HEK293T (cell line): ENCODE results near the gene NCOA6.

Experiments used
- CTCF ChIA-PET: fragments of 350-600 bp; formaldehyde crosslinking; extraction: SDS; loops from one replicate; lab custom pipeline; 2021; ENCODE audit warnings: antibody characterized with exemption, inconsistent platforms; lab: Yijun Ruan, JAX
- POLR2A ChIA-PET: fragments of 350-600 bp; formaldehyde crosslinking; extraction: SDS; loops from one replicate; lab custom pipeline; 2020; ENCODE audit warnings: antibody characterized with exemption, inconsistent platforms; lab: Yijun Ruan, JAX
- DNase-seq: peaks from one replicate; pipeline ENCODE4 v3.0.0; 2012; ENCODE audit warnings: mixed read lengths; ENCODE audit errors: extremely low spot score
- ARNT ChIP-seq: fragments of 450-650 bp; IDR thresholded peaks from 2 replicates; pipeline ENCODE4 v1.6.1; 2017; ENCODE audit warnings: mild to moderate bottlenecking
- BHLHE40 ChIP-seq: fragments of 450-650 bp; IDR thresholded peaks from 2 replicates; pipeline ENCODE4 v1.6.1; 2016; ENCODE audit warnings: mild to moderate bottlenecking, moderate library complexity, borderline replicate concordance
- CTBP1 ChIP-seq: fragments of 450-650 bp; IDR thresholded peaks from 2 replicates; pipeline ENCODE4 v1.6.1; 2016; ENCODE audit warnings: borderline replicate concordance
- ELF4 ChIP-seq: fragments of 450-650 bp; IDR thresholded peaks from 2 replicates; pipeline ENCODE4 v1.6.1; 2017; ENCODE audit warnings: antibody characterized with exemption
- FOXA1 ChIP-seq: fragments of 450-650 bp; IDR thresholded peaks from 2 replicates; pipeline ENCODE4 v1.6.1; 2016; ENCODE audit warnings: mild to moderate bottlenecking
- FOXK2 ChIP-seq: fragments of 450-650 bp; IDR thresholded peaks from 2 replicates; pipeline ENCODE4 v1.6.1; 2016; ENCODE audit warnings: mild to moderate bottlenecking
- FOXM1 ChIP-seq: fragments of 450-650 bp; IDR thresholded peaks from 2 replicates; pipeline ENCODE4 v1.6.1; 2017; ENCODE audit warnings: mild to moderate bottlenecking, borderline replicate concordance
- HDGF ChIP-seq: fragments of 450-650 bp; IDR thresholded peaks from 2 replicates; pipeline ENCODE4 v1.6.1; 2017; ENCODE audit warnings: antibody characterized with exemption, borderline replicate concordance
- L3MBTL2 ChIP-seq: fragments of 450-650 bp; conservative IDR thresholded peaks from 2 replicates; pipeline ENCODE4 v1.6.1; 2016; ENCODE audit warnings: mild to moderate bottlenecking
- LEF1 ChIP-seq: fragments of 450-650 bp; IDR thresholded peaks from 2 replicates; pipeline ENCODE4 v1.6.1; 2017; ENCODE audit warnings: mild to moderate bottlenecking, borderline replicate concordance
- NFRKB ChIP-seq: fragments of 450-650 bp; IDR thresholded peaks from 2 replicates; pipeline ENCODE4 v1.6.1; 2016; ENCODE audit warnings: mild to moderate bottlenecking, moderate library complexity
- SP1 ChIP-seq: fragments of 450-650 bp; IDR thresholded peaks from 2 replicates; pipeline ENCODE4 v1.6.1; 2017
- SUZ12 ChIP-seq: fragments of 450-650 bp; IDR thresholded peaks from 2 replicates; pipeline ENCODE4 v1.6.1; 2016; ENCODE audit warnings: mild to moderate bottlenecking
- TARDBP ChIP-seq: fragments of 450-650 bp; IDR thresholded peaks from 2 replicates; pipeline ENCODE4 v1.6.1; 2016
- ZNF384 ChIP-seq: fragments of 450-650 bp; IDR thresholded peaks from 2 replicates; pipeline ENCODE4 v1.6.1; 2016
- TF ChIP-seq, protein P1 (sequence below): fragments of 450-650 bp; IDR thresholded peaks from 2 replicates; pipeline ENCODE4 v1.6.1; 2016

Gene NCOA6

DNA sequence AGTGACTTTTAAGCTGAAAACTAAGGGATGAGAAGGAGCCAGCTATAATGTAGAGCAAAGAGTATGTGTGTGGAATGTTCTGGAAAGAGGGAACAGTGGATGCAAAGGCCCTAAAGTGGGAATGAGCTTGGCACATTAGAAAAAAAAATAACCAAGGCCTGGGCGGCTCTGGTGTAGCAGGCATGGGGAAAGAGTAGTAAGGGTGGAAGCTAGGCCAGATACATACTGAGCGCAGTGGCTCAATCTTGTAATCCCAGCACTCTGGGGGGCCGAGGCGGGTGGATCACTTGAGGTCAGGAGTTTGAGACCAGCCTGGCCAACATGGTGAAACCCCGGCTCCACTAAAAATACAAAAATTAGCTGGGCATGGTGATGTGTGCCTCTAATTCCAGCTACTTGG, 38.8 kb upstream of the NCOA6 start:
- no peak for DNase-seq
- TF ChIP-seq FOXM1 (no peak), FOXA1 (no peak), CTBP1 (no peak), ARNT (no peak), TARDBP (no peak), FOXK2 (no peak), ZNF384 (no peak), SP1 (no peak), BHLHE40 (no peak), LEF1 (no peak), ELF4 (no peak)
- TF ChIP-seq, protein P1, sequence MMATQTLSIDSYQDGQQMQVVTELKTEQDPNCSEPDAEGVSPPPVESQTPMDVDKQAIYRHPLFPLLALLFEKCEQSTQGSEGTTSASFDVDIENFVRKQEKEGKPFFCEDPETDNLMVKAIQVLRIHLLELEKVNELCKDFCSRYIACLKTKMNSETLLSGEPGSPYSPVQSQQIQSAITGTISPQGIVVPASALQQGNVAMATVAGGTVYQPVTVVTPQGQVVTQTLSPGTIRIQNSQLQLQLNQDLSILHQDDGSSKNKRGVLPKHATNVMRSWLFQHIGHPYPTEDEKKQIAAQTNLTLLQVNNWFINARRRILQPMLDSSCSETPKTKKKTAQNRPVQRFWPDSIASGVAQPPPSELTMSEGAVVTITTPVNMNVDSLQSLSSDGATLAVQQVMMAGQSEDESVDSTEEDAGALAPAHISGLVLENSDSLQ = no peak
- CTCF ChIA-PET = no interaction called here
- POLR2A ChIA-PET = no interaction called here

DNA sequence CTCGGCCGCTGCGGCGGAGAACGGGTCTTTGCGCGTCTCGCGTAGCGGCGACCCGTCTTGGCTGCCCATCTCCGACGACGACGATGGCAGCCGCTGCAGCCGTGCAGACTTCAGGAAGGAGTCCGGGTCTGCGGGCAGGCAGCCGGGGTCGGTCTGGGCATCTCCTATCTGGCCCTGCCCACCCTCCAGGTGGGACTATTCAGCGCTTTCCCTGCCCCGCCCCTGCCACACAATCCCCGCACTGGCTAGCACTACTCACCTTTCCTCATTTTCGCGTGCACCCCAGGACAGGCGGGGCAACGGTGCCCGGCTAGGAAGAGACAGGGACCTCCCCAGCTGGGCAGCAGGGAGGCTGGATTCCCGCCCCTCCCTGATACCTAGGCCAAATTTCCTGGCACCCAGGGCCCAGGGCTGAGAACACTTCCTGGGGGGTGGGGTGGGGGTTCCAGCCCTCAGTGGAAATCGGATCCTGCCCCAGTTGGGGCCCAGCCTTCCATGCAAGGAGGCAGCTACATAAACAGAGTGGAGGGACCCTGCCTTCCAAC, 38.0 kb upstream of the NCOA6 start:
- TF ChIP-seq BHLHE40 (no peak), NFRKB (no peak), FOXA1 (no peak), ZNF384 (no peak), CTBP1 (no peak), ELF4 (no peak), ARNT (no peak), LEF1 (no peak)
- TF ChIP-seq, protein P1 = no peak
- ChIA-PET POLR2A (no interaction called here), CTCF (no interaction called here)
- no peak for DNase-seq

DNA sequence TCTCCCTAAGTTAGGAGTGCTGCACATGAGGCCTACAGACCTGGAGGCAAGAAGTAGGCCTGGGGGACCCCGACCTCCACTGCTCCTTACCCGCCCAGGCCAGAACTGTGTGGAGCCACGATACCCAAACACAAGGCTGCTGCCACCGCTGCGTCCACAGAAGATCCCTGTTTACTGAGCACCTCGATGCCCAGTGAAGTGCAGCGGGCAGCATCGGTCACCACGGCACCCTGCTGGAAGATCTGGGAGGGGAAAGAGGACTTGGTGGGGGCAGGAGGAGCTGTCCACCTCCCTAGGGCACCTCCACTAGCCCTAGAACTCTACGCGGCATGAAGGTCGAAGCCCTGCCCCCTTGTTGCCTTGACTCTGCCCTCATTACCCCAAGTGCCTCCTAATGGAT, 37.3 kb upstream of the NCOA6 start:
- ChIA-PET POLR2A (no interaction called here), CTCF (no interaction called here)
- DNase-seq = no peak
- TF ChIP-seq, protein P1 = no peak
- TF ChIP-seq CTBP1 (no peak), SUZ12 (no peak), SP1 (no peak), HDGF (no peak), ARNT (no peak), NFRKB (no peak), ELF4 (no peak), LEF1 (no peak), ZNF384 (no peak), BHLHE40 (no peak), FOXK2 (no peak), TARDBP (no peak), FOXA1 (no peak), L3MBTL2 (no peak), FOXM1 (no peak)

DNA sequence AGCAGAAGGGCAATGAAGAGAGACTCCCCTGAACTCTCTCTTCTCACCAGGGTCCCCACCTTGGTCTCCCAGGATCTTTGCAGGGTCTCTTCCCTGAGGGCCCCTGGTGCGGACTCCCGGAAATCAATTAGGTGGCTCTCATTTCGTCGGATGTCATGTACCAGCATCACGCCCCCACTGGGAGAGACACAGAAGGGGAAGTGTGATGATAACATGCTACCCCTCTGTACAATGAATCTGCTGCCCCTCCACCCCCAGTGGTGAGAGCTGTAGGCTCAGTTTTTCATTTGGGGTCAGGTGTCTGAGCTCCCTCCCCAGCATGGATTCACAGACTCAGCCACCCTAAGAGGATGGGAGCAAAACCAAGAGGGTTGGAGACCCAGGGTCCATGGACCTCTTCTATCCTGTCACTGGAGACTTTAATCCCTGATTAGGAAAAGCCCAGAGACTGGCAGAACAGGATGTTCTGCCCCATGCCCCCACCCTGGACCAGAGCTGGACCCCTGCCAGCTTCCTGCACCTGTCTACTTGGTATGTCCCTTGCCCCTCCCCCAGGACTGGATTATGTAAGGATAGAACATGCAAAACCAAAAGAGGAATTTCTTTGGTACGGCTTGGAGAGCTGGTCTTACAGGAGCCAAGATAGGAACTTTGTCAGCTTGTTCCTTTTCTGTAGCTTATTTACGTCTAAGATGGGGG, 36.1 kb upstream of the NCOA6 start:
- no peak for DNase-seq
- TF ChIP-seq ZNF384 = no peak
- TF ChIP-seq SP1 = no peak
- TF ChIP-seq FOXK2 = no peak
- TF ChIP-seq CTBP1 = no peak
- no peak for TF ChIP-seq SUZ12
- no peak for TF ChIP-seq TARDBP
- no peak for TF ChIP-seq LEF1
- CTCF ChIA-PET = no interaction called here
- POLR2A ChIA-PET = interaction anchor here (0.8 kb wide), 1 partner anchor 94 kb away, joined by 3 read pairs; the partner anchor contains the start of genes GSS and MYH7B

DNA sequence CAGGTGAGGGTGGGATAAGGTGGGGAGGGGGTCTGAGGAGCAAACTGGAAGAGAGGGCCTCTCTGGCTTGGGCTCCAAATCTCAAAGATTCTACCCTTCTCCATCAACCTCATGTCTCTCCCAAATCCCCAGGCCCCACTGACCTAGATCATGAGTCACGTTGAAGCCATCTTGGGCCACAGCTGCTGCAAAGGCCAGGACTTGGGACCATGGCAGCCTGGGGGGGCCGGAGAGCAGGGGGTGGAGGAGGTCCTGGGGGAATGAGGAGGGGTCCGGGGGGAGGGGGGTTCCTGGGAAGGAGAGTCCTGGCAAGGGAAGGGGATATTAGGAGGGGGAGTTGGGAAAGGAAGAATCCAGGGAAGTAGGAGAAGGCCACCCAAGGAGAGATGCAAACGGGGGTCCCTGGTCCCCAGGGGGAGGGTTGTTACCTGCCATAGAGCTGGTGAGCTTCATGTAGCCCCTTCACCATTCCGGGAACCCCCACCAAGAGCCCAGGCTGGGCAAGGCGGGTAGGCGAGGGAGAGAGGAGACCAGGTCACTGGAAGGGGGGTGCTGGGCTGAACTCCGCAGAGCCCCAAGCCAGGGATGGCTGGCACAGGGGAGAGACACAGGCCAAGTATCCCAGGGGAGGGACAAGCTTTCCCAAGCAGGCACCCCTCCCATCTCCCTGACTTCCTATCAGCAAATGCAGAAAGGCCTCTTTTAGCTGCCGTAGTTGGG, 34.5 kb upstream of the NCOA6 start:
- POLR2A ChIA-PET = no interaction called here
- DNase-seq = no peak
- TF ChIP-seq LEF1 (no peak), FOXK2 (no peak), SUZ12 (no peak), CTBP1 (no peak), ARNT (no peak), FOXA1 (no peak)
- CTCF ChIA-PET = no interaction called here

DNA sequence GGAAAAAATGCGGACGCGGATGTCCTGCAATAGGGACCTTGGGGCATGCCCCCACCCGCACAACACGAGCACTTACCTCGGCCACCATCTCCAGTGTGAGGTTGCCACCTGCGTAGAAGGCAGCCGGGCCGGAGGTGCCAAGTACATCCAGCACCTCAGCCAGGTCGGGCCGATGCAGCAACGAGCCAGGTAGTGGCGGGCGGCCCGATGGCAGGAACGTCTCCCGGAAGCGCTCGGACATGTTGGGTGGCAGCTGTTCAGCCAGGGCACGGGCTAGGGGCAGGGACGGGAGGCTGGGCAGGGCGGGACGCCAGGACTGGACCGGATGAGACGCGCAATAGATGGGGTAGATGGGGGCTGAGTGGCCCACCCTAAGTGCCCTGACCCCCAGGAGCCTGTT, 33.9 kb upstream of the NCOA6 start:
- ChIA-PET POLR2A (no interaction called here), CTCF (no interaction called here)
- no peak for DNase-seq
- TF ChIP-seq NFRKB (no peak), CTBP1 (no peak), TARDBP (no peak), ARNT (no peak), L3MBTL2 (no peak)

DNA sequence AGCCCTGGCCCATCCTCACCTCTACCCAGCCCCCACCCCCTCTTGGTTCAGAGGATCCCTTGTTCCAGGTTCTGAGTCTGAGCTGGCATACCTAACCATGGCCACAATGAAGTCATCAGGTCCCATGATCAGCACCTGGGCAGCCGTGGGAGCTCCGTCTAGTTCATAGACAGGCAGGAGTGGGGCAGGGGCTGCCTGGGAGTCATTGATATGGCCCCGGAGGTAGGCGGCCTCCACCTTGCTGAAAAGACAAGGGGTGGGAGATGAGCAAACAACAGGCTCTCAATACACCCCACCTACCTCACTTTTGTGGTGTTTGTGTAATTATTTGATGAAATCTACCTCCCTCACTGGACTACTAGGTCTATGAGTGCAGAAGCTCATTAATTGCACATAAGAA, 26.8 kb upstream of the NCOA6 start:
- CTCF ChIA-PET = interaction anchor here (0.6 kb wide), 1 partner anchor 43 kb away, joined by 3 read pairs; no protein-coding TSS in a partner anchor
- no peak for DNase-seq
- POLR2A ChIA-PET = no interaction called here
- no peak for TF ChIP-seq NFRKB
- no peak for TF ChIP-seq BHLHE40
- TF ChIP-seq LEF1 = no peak
- no peak for TF ChIP-seq FOXK2
- TF ChIP-seq SUZ12 = no peak
- no peak for TF ChIP-seq ARNT
- TF ChIP-seq HDGF = no peak
- no peak for TF ChIP-seq FOXM1
- no peak for TF ChIP-seq CTBP1
- no peak for TF ChIP-seq TARDBP
- TF ChIP-seq L3MBTL2 = no peak
- TF ChIP-seq FOXA1 = no peak
- TF ChIP-seq, protein P1 = no peak
- no peak for TF ChIP-seq ZNF384
- no peak for TF ChIP-seq ELF4
- no peak for TF ChIP-seq SP1
